Fibroblast of lung (primary cell): ENCODE data around the gene PCSK5. TPM values are rescaled to one million over a fixed set of nuclear protein-coding genes. Genes with fewer than 3 reads are reported as not detected.

Source experiments
- DNase-seq, 2 donors: peaks; one replicate each; pipeline versions ENCODE4 v3.0.0 to v3.0.0-alpha.2; 2010; ENCODE audit warnings: low read depth in 2 of 2
- H2AFZ ChIP-seq: 2 replicates; pipeline ENCODE4 v1.5.1; 2012; ENCODE audit warnings: low read length, control low read depth, inconsistent platforms
- H3K27ac ChIP-seq: 2 replicates; pipeline ENCODE4 v1.5.1; 2011; ENCODE audit warnings: low read length, control low read depth; ENCODE audit not compliant: insufficient read depth
- H3K27me3 ChIP-seq: 2 replicates; pipeline ENCODE4 v1.5.1; 2011; ENCODE audit warnings: mild to moderate bottlenecking, low read length; ENCODE audit not compliant: control insufficient read depth, insufficient read depth
- H3K36me3 ChIP-seq: 2 replicates; pipeline ENCODE4 v1.5.1; 2011; ENCODE audit warnings: low read length; ENCODE audit not compliant: control insufficient read depth, insufficient read depth
- H3K4me1 ChIP-seq: 2 replicates; pipeline ENCODE4 v1.5.1; 2011; ENCODE audit warnings: low read length; ENCODE audit not compliant: control insufficient read depth, insufficient read depth; ENCODE audit errors: extremely low read depth
- H3K4me2 ChIP-seq: 2 replicates; pipeline ENCODE4 v1.5.1; 2011; ENCODE audit warnings: low read length, control low read depth; ENCODE audit not compliant: insufficient read depth; ENCODE audit errors: extremely low read depth
- H3K4me3 ChIP-seq, 4 experiments: fragments of 200-600 bp in 1 of 4; sonication (generic) in 1 of 4; replicated peaks in 1 of 4; 2 replicates each; pipeline ENCODE4 v1.5.1; 2011 to 2016; ENCODE audit warnings: low read length in 4 of 4, low read depth in 3 of 4, mild to moderate bottlenecking in 3 of 4, control low read depth in 2 of 4, inconsistent platforms in 1 of 4, mixed read lengths in 1 of 4; ENCODE audit not compliant: insufficient read depth in 1 of 4; ENCODE audit errors: control extremely low read depth in 1 of 4
- H3K79me2 ChIP-seq: 2 replicates; pipeline ENCODE4 v1.5.1; 2012; ENCODE audit warnings: mild to moderate bottlenecking, low read length, inconsistent platforms; ENCODE audit not compliant: control insufficient read depth, insufficient read depth
- H3K9ac ChIP-seq: 2 replicates; pipeline ENCODE4 v1.5.1; 2011; ENCODE audit warnings: mild to moderate bottlenecking, low read length, control low read depth; ENCODE audit not compliant: insufficient read depth
- H3K9me3 ChIP-seq: 2 replicates; pipeline ENCODE4 v1.5.1; 2012; ENCODE audit warnings: low read depth, low read length; ENCODE audit not compliant: control insufficient read depth, insufficient read depth
- H4K20me1 ChIP-seq: 2 replicates; pipeline ENCODE4 v1.5.1; 2011; ENCODE audit warnings: low read length; ENCODE audit not compliant: control insufficient read depth, insufficient read depth; ENCODE audit errors: extremely low read depth
- CTCF ChIP-seq, 2 donors: IDR thresholded peaks in 1 of 2; conservative IDR thresholded peaks in 1 of 2; 1 replicate in 1 of 2; 2 replicates in 1 of 2; pipeline ENCODE4 v1.5.1; 2011 to 2012; ENCODE audit warnings: low read length in 2 of 2, control low read depth in 1 of 2, inconsistent platforms in 1 of 2, low read depth in 1 of 2, mild to moderate bottlenecking in 1 of 2
- EZH2 ChIP-seq: IDR thresholded peaks from 2 replicates; pipeline ENCODE4 v1.5.1; 2012; ENCODE audit warnings: low read length, control low read depth, mild to moderate bottlenecking; ENCODE audit errors: missing control alignments
- polyA plus RNA-seq, 2 donors: library from polyadenylated mRNA; depleted of rRNA in 1 of 2; stranded (reverse) in 1 of 2; unstranded in 1 of 2; fragments of >200 nt; gene quantifications; 2 replicates each; pipeline ENCODE4 v1.2.1, GENCODE V29; 2011 to 2012; ENCODE audit warnings: missing spikeins in 1 of 2
- total RNA-seq: library from RNA; depleted of rRNA; stranded (reverse); fragments of >200 nt; gene quantifications from 2 replicates; pipeline ENCODE4 v1.2.1, GENCODE V29; 2014

PCSK5 gene
- total and polyA plus RNA-seq, 2 donors (not counting 1 experiment from before 2014, with no cell fraction given) = 3.1 to 4.8 TPM

GRCh38 chr9:76155361-76155760 is 264.9 kb downstream of the PCSK5 start:
- H3K9me3 ChIP-seq = no peaks in the 10 kb centered on the region

GRCh38 chr9:76158713-76159112 is 268.2 kb downstream of the PCSK5 start:
- Histone ChIP-seq H3K36me3 (no peaks in the 10 kb centered on the region), H3K79me2 (no peaks in the 10 kb centered on the region), H3K4me1 (peaks cover 18% of the 10 kb centered on the region), H4K20me1 (no peaks in the 10 kb centered on the region), H3K27ac (no peak overlapping the region), H3K4me3 (no peak overlapping the region), H3K9me3 (no peaks in the 10 kb centered on the region), H3K9ac (no peak overlapping the region), H3K4me2 (no peak overlapping the region), H2AFZ (no peak overlapping the region), H3K27me3 (no peaks in the 10 kb centered on the region)
- no peak for TF ChIP-seq EZH2
- TF ChIP-seq CTCF (conservative IDR thresholded peaks at IDR 0.05 in 1 of 2, IDR thresholded peaks at IDR 0.05 in 1 of 2; ENCODE audit: low read depth in 1 of 2, low read length in 2 of 2) = no peak
- no peak for DNase-seq

More at GRCh38 chr9:76155361-76155760, 264.9 kb downstream of the PCSK5 start:
- Histone ChIP-seq H3K79me2 (no peaks in the 10 kb centered on the region), H3K4me3 (no peak overlapping the region), H3K4me2 (no peak overlapping the region), H2AFZ (no peak overlapping the region), H3K27ac (no peak overlapping the region), H3K9ac (no peak overlapping the region), H3K4me1 (no peaks in the 10 kb centered on the region), H3K27me3 (no peaks in the 10 kb centered on the region), H3K36me3 (no peaks in the 10 kb centered on the region), H4K20me1 (no peaks in the 10 kb centered on the region)
- TF ChIP-seq EZH2 (no peak), CTCF (conservative IDR thresholded peaks at IDR 0.05 in 1 of 2, IDR thresholded peaks at IDR 0.05 in 1 of 2; ENCODE audit: low read depth in 1 of 2, low read length in 2 of 2) (no peak)
- no peak for DNase-seq

- H3K9me3 ChIP-seq = no peaks in the 10 kb centered on the region
- H3K79me2 ChIP-seq = no peaks in the 10 kb centered on the region
- no peaks in the 10 kb centered on the region for H4K20me1 ChIP-seq
- H3K36me3 ChIP-seq = no peaks in the 10 kb centered on the region
- no peak overlapping the region for H3K27ac ChIP-seq
- H3K27me3 ChIP-seq = no peaks in the 10 kb centered on the region
- DNase-seq = no peak
- H3K4me2 ChIP-seq = no peak overlapping the region
- no peak overlapping the region for H2AFZ ChIP-seq
- H3K9ac ChIP-seq = no peak overlapping the region
- no peak overlapping the region for H3K4me3 ChIP-seq
- TF ChIP-seq CTCF (conservative IDR thresholded peaks at IDR 0.05 in 1 of 2, IDR thresholded peaks at IDR 0.05 in 1 of 2; ENCODE audit: low read depth in 1 of 2, low read length in 2 of 2) = no peak
- no peak for TF ChIP-seq EZH2
- H3K4me1 ChIP-seq = peaks cover 18% of the 10 kb centered on the region
These were observed 268.9 kb downstream of the PCSK5 start for GRCh38 chr9:76159293-76159926.
